Tongue (tissue), 2 donors: ENCODE data around the gene TFDP1. TPM values are rescaled to one million over a fixed set of nuclear protein-coding genes. Genes with fewer than 3 reads are reported as not detected.

Experiments
- DNase-seq: peaks from one replicate; pipeline ENCODE4 v3.0.0-alpha.2; 2015
- total RNA-seq: library from RNA; depleted of rRNA; stranded (reverse); fragments of >200 nt; gene quantifications from one replicate; pipeline ENCODE4 v1.2.3, GENCODE V29; 2014

Gene TFDP1
- total RNA-seq, 1 donor from 2014 or later = 60.5 TPM

GRCh38 chr13:113598081-113598410, 13.5 kb downstream of the TFDP1 start:
- no peak for DNase-seq

- DNase-seq = no peak
Observed at GRCh38 chr13:113598481-113598880, 13.9 kb downstream of the TFDP1 start.

- no peak for DNase-seq
Observed at GRCh38 chr13:113599391-113599790, 14.8 kb downstream of the TFDP1 start.

GRCh38 chr13:113601166-113602070, 16.9 kb downstream of the TFDP1 start:
- DNase-seq = no peak

GRCh38 chr13:113602291-113602988, 17.9 kb downstream of the TFDP1 start:
- no peak for DNase-seq

- DNase-seq = no peak
Observed at GRCh38 chr13:113603116-113603710, 18.7 kb downstream of the TFDP1 start.

GRCh38 chr13:113604186-113604585, 19.6 kb downstream of the TFDP1 start:
- no peak for DNase-seq

GRCh38 chr13:113605461-113605860, 20.9 kb downstream of the TFDP1 start:
- no peak for DNase-seq

GRCh38 chr13:113605866-113606438, 21.4 kb downstream of the TFDP1 start:
- no peak for DNase-seq

- DNase-seq = no peak
Observed at GRCh38 chr13:113607056-113607888, 22.7 kb downstream of the TFDP1 start.

- no peak for DNase-seq
Observed at GRCh38 chr13:113607889-113608635, 23.5 kb downstream of the TFDP1 start.

GRCh38 chr13:113608967-113609533, 24.5 kb downstream of the TFDP1 start:
- no peak for DNase-seq

- DNase-seq = no peak
Observed at GRCh38 chr13:113609616-113610015, 25.1 kb downstream of the TFDP1 start.

GRCh38 chr13:113610266-113610665, 25.7 kb downstream of the TFDP1 start:
- DNase-seq = no peak

- DNase-seq = no peak
Observed at GRCh38 chr13:113611996-113612395, 27.4 kb downstream of the TFDP1 start.

- DNase-seq = no peak
Observed at GRCh38 chr13:113612607-113613006, 28.1 kb downstream of the TFDP1 start.

- no peak for DNase-seq
Observed at GRCh38 chr13:113613789-113614379, 29.3 kb downstream of the TFDP1 start.

GRCh38 chr13:113616281-113616906, 31.8 kb downstream of the TFDP1 start:
- DNase-seq = no peak

- peak; percentile 36 for DNase-seq
Observed at GRCh38 chr13:113616991-113617749, 32.6 kb downstream of the TFDP1 start.
